PC-3 (cell line): ENCODE data around the gene NEO1.

ENCODE experiments used
- EZH2 ChIP-seq: fragments of 300-600 bp; sonication (generic); IDR thresholded peaks from one replicate; pipeline ENCODE4 v1.6.1; 2017; ENCODE audit warnings: antibody characterized with exemption, mild to moderate bottlenecking, low read length; ENCODE audit not compliant: unreplicated experiment
- EZH2phosphoT487 ChIP-seq: fragments of 300-600 bp; sonication (generic); IDR thresholded peaks from 2 replicates; pipeline ENCODE4 v1.6.1; 2018; ENCODE audit warnings: mild to moderate bottlenecking, antibody characterized with exemption, low read length, borderline replicate concordance
- TF ChIP-seq, protein P1 (sequence below): fragments of 300-600 bp; sonication (generic); conservative IDR thresholded peaks from 2 replicates; pipeline ENCODE4 v1.5.1; 2017; ENCODE audit warnings: antibody characterized with exemption, low read depth, mild to moderate bottlenecking, low read length

GRCh38 chr15:73165435-73165834 is 113.2 kb downstream of the NEO1 start:
- TF ChIP-seq, protein P1, sequence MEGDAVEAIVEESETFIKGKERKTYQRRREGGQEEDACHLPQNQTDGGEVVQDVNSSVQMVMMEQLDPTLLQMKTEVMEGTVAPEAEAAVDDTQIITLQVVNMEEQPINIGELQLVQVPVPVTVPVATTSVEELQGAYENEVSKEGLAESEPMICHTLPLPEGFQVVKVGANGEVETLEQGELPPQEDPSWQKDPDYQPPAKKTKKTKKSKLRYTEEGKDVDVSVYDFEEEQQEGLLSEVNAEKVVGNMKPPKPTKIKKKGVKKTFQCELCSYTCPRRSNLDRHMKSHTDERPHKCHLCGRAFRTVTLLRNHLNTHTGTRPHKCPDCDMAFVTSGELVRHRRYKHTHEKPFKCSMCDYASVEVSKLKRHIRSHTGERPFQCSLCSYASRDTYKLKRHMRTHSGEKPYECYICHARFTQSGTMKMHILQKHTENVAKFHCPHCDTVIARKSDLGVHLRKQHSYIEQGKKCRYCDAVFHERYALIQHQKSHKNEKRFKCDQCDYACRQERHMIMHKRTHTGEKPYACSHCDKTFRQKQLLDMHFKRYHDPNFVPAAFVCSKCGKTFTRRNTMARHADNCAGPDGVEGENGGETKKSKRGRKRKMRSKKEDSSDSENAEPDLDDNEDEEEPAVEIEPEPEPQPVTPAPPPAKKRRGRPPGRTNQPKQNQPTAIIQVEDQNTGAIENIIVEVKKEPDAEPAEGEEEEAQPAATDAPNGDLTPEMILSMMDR, result no peak
- TF ChIP-seq EZH2 (no peak), EZH2phosphoT487 (no peak)
